HS-5 (cell line): ENCODE data around the gene POLR2H.
"Not testable (repeated sequence)": the region's sequence is repeated elsewhere in the genome, so short reads cannot be mapped to it uniquely, and the experiment has no call there.

ENCODE experiments used
- DNase-seq: peaks from one replicate; pipeline ENCODE4 v3.0.0-alpha.2; 2012; ENCODE audit warnings: low read depth

POLR2H gene

GRCh38 chr3:184335661-184336546 lies 25.6 kb upstream of the POLR2H start:
- DNase-seq, result no peak

- no peak for DNase-seq
Measured at GRCh38 chr3:184336547-184337398, 24.7 kb upstream of the POLR2H start.

DNA sequence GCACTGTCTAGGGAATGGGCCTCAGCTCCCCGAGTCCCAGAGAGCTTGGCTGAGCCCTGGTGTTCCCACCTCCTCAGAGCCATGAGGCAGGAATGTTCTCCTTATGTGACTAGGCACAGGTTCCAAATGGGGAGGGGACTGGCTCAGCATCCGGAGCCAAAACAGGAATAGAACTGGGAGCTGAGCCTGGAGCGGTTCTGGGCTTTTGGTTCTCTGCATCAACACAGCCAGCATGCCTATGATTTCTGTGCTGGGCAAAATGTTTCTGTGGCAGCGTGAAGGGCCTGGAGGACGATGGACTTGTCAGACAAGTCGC lies 24.2 kb upstream of the POLR2H start, which contains the start of gene FAM131A:
Gene FAM131A (plus strand): TSS at position 202 of the 316 bp plus-strand sequence. CDS start 31 bp downstream, at position 233.
- DNase-seq, result no peak

DNA sequence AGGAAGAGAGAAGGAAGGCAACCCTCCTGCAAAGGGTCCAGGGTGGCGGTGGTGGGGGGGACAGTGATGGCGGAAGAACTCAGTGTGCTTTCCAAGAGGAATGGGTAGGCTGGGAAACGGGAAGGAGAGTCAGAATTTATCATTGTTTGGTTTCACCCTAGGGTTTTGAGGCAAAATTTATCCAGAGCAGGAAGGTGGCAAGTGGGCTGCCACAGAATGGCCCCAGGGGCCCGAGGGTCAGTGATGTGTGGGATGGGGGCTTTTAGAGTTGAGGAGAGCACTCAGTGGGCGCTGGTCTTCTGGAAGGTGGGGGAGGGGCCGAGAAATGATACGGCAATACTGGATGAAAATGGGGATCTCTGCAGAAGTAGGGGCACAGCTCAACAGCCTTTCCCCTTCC lies 23.5 kb upstream of the POLR2H start:
- no peak for DNase-seq

DNA sequence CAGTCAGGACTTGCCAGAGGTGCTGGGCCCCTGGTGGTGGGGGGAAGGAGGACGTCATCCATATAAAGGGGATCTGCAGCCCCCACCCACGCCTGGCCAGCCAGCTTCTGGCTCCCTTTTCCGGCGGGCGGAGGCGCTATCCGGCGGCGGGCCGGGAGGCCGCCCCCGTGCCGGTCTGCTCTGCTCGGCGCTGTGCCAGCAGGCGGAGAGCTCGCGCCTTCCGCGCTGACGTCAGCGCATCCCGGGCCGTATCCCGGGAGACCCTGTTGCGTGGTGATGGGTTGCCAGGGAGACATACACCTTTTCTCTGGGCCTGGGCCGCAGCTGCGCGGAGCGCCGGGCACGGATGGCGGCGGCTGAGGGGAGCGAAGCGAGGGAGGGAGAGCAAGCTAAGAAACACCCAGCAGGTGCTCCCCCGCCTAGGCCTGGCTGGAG lies 23.0 kb upstream of the POLR2H start:
- DNase-seq, result no peak

DNA sequence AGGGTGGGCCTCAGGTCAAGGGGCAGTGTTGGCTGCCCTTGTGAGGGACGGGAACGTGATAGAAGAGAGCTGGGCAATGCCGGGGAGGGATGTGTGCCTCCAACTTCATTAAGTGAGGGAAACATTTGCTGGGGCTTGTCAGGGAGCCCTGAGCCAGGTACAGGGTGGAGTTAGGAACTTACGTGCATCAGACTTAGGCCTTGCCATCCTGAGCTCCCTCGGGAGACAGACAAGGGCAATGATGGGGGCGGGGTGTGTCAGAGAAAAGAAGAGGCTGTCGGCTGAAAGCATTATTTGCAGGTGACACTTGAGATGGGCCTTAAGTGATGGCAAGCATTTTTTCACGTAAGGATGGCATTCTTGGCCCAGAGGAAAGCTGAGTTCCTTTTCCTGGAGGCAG lies 22.5 kb upstream of the POLR2H start:
- DNase-seq, result no peak

GRCh38 chr3:184339451-184340135 lies 21.9 kb upstream of the POLR2H start:
- DNase-seq, result not testable (repeated sequence)

GRCh38 chr3:184341925-184342324 lies 19.6 kb upstream of the POLR2H start:
- no peak for DNase-seq

DNA sequence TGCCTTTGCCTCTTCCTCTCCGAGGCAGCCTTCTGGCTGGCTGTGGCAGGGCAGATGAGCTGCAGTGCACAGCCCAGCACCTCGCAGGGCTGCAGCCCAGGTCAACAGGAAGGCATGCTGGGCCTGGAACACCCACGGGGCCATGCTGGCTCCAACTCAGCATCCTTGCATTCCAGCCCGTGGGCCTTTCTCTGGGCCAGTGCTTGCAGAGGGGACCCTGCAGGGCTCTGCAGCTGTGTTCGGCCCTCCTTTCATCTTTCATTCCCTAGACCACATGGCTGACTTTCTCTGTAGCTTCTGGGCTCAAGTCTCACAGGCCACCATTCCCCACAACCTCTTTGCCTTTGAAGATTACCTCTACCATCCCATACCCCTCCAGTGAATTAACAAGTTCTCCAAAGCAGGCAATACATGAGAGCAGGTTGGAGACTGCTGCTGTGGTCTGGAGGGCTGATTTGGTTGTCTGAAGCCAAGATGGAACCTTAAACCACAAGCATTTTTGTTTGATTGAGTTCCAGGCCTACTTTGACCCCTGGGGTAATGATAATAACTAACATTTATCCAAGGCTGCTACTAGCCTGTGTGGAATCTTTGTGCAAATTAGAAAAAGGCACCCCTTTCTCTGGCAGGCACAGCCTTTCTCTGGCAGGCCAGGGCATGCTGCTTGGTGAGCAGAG lies 18.2 kb upstream of the POLR2H start:
- DNase-seq, result no peak

DNA sequence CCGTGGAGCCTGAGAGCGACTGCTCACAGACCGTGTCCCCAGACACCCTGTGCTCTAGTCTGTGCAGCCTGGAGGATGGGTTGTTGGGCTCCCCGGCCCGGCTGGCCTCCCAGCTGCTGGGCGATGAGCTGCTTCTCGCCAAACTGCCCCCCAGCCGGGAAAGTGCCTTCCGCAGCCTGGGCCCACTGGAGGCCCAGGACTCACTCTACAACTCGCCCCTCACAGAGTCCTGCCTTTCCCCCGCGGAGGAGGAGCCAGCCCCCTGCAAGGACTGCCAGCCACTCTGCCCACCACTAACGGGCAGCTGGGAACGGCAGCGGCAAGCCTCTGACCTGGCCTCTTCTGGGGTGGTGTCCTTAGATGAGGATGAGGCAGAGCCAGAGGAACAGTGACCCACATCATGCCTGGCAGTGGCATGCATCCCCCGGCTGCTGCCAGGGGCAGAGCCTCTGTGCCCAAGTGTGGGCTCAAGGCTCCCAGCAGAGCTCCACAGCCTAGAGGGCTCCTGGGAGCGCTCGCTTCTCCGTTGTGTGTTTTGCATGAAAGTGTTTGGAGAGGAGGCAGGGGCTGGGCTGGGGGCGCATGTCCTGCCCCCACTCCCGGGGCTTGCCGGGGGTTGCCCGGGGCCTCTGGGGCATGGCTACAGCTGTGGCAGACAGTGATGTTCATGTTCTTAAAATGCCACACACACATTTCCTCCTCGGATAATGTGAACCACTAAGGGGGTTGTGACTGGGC lies 16.8 kb upstream of the POLR2H start:
- no peak for DNase-seq

DNA sequence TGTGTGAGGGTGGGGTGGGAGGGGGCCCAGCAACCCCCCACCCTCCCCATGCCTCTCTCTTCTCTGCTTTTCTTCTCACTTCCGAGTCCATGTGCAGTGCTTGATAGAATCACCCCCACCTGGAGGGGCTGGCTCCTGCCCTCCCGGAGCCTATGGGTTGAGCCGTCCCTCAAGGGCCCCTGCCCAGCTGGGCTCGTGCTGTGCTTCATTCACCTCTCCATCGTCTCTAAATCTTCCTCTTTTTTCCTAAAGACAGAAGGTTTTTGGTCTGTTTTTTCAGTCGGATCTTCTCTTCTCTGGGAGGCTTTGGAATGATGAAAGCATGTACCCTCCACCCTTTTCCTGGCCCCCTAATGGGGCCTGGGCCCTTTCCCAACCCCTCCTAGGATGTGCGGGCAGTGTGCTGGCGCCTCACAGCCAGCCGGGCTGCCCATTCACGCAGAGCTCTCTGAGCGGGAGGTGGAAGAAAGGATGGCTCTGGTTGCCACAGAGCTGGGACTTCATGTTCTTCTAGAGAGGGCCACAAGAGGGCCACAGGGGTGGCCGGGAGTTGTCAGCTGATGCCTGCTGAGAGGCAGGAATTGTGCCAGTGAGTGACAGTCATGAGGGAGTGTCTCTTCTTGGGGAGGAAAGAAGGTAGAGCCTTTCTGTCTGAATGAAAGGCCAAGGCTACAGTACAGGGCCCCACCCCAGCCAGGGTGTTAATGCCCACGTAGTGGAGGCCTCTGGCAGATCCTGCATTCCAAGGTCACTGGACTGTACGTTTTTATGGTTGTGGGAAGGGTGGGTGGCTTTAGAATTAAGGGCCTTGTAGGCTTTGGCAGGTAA lies 16.0 kb upstream of the POLR2H start:
- no peak for DNase-seq

DNA sequence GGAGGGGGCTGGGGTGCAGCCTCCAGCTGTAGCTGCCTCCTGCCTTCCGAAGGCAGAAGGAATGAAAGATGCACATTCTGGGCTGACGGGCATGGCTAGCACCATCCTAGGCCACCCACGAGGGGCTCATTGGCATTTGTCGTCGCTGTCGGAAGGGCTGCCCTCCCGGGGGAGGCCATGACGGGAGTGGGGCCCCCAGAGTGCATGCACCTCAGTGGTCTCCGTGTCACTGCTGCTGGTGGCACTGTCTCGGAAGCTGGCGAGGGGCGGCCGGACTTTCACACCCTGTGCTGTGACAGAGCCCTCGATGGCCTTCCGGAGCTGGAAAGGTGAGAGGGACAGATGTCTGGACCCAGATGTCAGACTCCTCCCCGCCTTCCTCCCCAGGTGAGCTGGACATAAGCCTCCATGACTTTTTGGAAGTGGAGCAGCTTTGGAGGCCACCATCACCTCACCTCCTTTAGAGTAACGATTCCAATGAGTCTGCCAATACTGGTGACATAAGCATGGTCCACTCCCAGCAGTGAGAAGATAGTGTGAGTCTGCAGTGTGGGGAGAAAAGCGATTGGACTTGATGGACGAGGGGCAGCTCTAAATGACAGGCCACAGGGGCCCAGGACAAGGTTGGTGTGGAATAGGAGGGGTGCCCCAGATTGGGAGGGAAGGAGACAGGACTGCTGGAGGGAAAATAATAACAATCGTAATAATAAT lies 14.9 kb upstream of the POLR2H start:
- no peak for DNase-seq

DNA sequence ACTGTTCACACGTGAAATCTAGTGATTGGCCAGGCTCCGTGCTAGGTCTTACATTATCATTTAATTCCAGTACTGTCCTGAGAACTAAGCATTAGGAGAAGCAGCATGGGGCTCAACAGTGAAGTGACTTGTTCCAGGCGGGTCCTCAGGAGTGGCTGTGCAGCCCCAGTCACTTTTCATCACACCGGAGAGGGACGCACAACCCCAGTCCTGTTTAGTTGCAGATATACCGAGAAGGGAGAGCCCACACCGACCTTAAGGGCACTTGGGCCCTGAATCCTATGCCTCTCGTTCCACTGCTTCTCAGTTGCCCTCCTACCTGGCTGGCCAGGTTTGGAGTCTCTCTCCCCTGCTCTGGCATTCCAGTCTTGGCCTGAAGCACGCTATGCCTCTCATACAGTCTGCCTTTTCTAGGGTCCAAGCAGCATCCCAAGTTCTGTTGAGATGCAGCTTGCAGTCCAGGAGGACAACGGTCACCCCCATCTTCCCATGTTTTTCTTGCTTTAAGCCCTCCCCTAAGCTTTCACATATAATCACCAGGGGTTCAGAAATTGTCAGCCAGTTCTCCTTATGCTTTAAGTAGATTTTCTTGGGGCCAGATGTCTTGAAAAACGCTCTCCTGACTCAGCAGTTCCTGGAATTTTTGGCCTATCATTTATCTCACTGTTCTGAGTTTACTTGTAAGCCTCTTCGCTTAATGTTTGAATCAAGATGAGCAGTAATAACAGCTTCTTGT lies 14.0 kb upstream of the POLR2H start:
- no peak for DNase-seq

DNA sequence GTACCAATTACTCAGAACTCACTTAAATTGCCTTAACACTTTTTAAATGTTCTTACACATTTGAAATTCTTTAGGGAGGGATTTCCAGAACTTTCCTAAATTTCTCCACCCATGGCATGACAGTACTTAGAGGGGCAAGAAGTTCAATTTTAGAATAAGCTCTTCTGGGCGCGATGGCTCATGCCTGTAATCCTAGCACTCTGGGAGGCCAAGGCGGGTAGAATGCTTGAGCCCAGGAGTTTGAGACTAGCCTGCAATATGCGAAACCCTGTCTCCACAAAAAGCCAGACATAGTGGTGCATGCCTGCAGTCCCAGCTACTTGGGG lies 13.5 kb upstream of the POLR2H start:
- DNase-seq, result no peak

- DNase-seq, result no peak
Measured at GRCh38 chr3:184349563-184350470, 11.7 kb upstream of the POLR2H start.

DNA sequence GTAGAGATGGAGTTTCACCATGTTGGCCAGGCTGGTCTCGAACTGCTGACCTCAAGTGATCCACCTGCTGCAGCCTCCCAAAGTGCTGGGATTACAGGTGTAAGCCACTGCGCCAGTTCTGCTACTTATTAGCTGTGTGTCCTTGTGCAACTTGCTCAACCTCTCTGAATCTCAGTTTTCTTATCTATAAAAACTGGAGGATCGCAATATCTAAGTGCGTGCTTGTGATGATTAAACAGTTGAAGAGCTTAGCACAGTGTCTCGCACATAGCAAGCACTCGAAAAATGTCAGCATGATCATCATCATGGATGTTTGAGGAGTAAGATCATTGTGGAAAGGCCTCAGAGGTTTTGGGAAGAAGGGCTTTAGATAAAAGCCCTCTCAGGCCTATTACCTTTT lies 10.9 kb upstream of the POLR2H start:
- no peak for DNase-seq

DNA sequence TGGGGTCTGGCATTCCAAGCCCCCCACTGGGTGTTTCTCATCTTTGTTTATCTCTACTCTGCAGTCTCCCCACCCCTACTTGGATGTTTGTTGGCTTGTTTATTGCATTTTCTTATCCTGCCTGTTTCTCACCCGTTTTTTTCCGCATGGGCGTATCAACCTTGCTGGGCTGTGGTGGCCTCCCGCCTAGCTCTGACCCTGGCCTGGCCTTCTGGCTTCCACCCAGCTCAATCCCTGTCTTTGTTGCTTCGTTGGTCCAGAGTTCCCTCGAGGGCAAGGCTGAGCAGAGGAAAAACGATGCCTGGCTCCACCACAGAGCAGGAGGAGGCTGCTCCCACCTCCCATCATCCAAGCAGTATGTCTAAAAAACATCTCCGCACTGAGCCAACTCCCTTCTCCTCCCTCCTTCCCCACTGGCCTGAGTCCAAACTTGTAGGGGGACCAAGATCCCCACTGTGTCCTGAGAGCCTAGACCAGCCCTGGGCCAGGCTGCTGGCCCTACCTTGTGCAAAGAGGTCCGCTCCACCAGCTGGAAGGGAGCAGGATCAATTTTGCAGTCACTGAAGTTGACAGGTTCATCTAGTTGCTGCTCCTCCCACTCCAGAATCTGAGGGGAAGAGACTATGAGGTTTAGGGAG lies 9.9 kb upstream of the POLR2H start:
- no peak for DNase-seq
